HG03439 (cell line): ENCODE results near the gene PHLDB2.

Experiments
- ATAC-seq: cut with Tn5 transposase; IDR thresholded peaks from one replicate; pipeline ENCODE4 v1.9.1; 2021; ENCODE audit warnings: mild to moderate bottlenecking, moderate library complexity; ENCODE audit not compliant: unreplicated experiment

PHLDB2 gene

GRCh38 chr3:111956995-111957734 is 98.1 kb downstream of the PHLDB2 start:
- ATAC-seq, result no peak

GRCh38 chr3:111961461-111962164 is 102.5 kb downstream of the PHLDB2 start:
- no peak for ATAC-seq

DNA sequence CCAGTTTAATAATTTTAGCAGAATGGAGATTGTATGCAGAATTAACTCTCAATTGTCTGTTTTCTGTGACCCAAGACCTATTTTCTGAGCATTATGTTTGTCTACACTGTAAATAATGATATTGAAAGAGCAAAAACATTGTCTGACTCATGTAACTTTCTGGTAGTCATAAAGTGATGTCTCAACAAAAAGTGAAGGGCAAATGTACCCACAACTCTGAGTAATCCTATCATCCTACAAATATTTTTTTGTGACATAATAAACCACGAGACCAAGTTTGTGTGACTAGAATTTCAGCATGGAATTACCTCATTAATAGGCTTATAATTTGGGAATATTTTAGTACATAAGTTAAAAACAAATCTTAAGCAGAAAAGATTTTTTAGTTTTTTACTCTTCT is 104.4 kb downstream of the PHLDB2 start:
- no peak for ATAC-seq

DNA sequence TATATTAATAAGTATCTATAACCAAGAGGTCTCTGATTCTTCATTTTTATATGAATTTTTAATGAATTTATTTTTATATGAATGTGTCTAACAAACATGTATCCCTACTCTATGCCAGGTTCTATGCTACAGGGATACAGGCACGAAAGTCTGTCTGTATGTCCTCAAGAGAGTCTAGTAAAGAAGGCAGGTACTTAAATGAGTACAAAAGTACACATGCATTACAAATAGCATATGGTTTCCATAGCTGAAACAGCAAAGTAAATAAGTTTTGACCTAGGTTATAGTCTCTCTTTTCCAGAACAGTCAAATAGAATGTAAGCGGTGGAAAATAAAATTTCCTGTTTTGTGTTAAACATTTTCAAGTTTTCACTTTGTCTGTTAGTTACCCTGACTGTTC is 106.4 kb downstream of the PHLDB2 start:
- no peak for ATAC-seq

DNA sequence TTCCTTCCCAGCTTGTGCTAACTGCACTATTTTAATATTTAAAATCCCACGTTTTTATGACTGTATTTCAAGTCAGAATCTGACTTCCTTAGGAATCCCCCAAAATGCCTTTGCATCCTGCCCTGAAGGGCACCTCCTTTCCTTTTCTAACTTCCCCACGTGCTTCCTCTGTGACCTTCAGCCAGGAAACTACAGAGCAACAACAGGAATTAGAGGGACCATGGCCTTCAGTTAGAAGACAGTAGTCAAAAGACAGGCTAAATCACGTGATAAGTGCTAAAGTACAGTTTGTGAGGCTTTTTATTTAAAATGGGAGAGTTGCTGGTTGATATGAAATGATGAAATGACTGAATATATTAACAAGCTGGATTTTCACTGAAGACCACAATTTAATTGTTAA is 108.0 kb downstream of the PHLDB2 start:
- no peak for ATAC-seq

GRCh38 chr3:111967651-111968274 is 108.7 kb downstream of the PHLDB2 start:
- peak; percentile 92 for ATAC-seq

DNA sequence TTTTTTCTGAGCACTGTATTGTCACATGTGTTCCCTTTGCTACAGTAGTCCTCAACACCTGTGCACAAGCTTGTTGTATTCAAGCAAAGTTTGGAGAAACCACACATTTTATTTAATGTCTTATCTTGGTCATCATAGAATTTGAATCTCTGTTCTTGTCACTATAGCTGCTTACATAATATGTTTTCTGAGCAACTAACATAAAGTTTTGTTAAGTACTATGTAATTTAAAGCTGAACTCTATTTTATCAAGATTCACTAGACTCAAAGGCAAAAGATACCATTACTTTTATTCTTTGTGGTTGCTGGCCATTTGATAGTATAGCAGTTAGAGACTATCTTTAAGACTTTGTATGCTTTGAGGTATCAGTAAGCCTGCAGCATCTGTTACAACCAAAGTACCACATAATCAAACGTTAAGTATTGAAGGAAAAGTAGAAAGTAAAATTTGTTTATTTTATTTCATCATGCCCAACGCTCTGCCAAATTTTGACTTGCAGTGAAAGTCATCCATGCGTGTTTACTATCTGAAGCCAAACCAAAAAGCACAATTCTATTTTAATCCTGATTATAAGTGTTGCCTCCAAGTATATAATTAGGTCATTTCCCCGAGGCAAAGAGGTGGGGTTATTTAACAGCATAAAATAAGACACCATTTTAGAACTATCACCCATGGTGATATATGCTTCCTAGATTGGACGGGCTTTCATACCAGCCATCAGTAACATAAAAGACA is 109.4 kb downstream of the PHLDB2 start:
- no peak for ATAC-seq

GRCh38 chr3:111970376-111970775 is 111.3 kb downstream of the PHLDB2 start:
- ATAC-seq, result no peak

DNA sequence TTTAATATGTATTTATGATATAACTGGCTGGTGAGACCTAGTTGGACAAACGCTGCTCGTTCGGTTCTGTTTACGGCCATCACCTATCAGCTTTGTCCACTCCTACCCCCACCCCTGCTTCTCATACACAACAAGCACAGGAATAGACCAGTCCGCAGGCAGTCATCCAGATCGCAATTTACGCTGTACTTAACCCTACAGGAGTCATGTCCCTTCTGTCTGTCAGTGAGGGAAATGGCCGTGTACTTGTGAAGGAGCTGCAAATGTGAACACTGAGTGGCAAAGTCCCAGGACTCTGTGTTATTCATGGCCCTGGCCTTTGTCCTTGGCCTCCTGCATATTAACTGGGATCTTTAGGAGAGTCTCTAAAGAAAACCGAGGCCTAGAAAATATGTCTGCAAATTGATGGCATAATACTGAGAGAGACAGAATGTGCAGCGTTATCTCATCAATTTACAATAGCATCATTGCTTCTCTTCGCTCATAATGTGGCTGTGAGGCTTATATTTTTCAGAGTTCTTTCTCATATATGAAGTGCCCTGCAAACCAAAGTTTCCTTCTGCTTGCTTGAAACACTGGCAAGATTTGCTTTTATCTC is 112.6 kb downstream of the PHLDB2 start:
- ATAC-seq, result no peak

DNA sequence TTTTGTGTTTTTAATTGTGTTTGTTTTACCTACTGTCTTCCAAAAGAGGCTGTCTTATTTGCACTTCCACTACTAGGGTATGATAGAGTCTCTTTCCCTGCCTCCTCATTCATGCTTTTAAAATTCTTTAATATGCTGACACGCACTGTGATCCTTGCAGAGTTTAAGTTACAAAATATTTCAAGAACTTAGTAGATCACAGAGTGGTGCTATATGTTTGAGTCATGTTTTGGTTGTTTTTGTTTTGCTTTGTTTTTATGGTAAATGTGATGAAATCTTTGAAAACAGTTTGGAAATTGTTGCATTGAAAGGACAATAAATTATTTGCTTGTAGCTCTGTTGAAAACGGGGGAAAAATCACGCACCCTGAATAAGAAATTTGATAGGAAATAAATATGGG is 113.8 kb downstream of the PHLDB2 start:
- ATAC-seq, result no peak

DNA sequence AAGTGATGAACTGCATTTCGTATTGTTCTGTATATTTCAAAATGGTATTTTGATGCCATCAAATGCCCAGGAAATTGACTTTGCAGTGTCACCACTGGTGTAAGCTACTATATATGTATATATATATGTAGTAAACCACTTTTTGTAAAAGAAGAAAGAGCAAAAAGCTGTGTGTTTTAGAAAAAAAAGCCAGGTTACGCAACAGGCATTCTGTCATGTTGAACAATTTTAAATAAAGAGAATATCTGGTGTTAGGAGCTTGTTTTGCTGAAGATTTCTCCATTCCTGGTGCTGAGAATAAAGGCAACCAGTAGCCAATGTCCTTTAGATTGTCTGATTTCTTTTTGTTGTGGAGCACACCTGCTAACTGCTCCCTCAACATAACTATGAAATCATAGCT is 116.1 kb downstream of the PHLDB2 start:
- ATAC-seq, result no peak

DNA sequence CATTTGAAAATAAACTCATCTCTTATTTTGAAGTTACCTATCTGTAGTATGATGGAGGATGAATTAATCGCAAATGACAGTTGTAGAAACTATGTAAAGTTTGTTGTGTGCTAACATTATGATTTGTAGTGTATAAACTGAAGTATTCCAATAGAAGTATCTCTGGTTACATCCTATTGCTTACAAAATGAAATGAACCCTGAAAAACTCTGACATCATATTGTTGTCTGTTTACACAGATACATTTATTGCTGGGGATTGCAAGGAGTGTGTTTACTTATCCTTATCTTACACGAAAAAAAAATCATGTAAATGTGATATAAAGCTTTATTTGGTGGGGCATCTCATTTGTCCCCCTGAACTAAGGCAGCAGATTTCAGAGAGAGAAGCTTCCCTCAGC is 117.2 kb downstream of the PHLDB2 start:
- no peak for ATAC-seq

GRCh38 chr3:111978583-111979433 is 119.7 kb downstream of the PHLDB2 start, which contains the start of gene ABHD10:
Gene ABHD10 (plus strand): TSS chr3:111979026. CDS start chr3:111979062, 36 bp downstream.
- ATAC-seq, result peak; percentile 97

DNA sequence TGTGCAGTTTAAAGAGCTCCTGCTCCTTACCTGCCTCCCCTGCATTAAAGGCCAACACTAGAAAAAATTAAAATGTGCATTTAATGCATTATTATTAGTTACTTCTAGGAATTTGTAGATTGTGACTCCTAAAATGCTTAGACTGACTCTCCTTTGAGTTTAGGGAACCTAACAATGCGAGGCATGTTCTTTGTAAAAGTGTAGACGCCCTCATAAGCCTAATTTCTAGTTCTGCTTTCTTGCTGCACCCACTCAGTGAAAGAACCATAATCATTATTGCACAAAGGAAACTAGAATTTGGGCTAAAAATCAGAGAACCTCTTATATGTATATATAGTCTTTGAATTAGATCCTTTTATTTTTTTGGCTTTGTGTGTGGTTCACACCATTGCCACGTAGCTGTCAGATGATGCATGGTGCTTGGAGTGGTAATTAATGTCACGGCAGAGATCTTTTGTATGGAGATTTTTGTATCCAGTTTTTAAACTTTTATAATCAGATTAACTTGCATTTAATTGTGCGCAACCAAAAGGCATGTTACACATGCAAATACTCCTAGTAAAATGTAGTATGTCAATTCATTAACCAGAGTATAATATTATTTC is 120.5 kb downstream of the PHLDB2 start:
- peak; percentile 40 for ATAC-seq

DNA sequence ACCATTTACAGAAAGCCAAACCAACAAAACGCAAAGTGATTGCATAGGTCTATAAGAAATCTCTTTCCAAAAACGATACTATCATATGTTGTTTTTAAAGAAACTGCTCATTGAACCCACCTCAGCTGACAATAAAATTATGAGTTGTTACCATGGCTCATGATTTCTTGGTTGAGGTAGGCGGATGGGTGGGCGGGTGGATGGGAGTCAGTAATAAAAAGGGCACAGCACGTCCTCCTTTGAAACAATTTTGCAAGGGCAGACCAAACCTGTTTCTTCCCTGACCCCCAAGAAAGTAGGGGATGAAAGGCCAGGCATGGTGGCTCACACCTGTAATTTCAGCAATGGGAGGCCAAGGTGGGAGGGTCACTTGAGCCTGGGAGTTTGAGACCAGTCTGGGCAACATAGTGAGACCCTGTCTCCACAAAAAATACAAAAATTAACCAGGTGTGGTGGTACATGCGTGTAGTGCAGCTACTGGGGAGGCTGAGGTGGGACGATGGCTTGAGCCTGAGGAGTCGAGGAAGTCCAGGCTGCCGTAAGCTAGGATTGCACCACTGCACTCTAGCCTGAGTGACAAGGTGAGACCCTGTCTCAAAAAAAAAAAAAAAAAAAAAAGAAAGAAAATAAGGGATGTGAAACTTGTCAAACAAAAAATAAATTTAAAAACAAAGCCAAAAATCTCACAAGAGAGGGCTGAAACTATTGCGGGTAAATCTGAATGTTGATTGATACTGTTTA is 121.8 kb downstream of the PHLDB2 start:
- no peak for ATAC-seq

DNA sequence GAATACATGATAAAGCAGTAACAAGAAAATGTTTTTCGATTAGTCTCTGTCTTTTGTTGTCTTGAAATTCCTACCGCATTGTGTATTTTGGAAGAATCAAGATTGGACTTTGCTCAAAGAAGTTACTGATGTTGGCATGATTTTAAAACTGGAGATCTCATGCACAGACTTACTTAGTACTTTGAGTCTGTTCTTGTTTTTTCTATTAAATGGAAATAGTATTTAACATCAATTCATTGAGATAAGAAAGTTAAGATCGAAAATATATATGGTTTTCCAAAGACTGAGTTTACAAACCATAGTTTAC is 122.3 kb downstream of the PHLDB2 start:
- ATAC-seq, result no peak

GRCh38 chr3:111984636-111985298 is 125.7 kb downstream of the PHLDB2 start:
- ATAC-seq, result no peak

DNA sequence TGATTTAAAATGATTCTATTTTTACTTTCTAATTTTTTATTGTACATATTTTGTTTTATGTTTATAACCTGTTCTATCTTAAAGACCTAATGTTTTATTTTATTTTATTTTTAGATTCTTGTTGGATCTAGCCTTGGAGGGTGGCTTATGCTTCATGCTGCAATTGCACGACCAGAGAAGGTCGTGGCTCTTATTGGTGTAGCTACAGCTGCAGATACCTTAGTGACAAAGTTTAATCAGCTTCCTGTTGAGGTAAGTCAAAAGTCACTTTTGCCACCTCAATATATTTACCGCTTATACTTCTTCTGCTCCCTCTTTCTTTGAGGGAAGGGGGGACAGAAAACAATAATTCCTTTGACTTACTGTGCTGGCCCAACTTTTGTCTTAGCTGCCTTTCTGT is 127.7 kb downstream of the PHLDB2 start:
- ATAC-seq, result no peak
